HG02571 (cell line): ENCODE results near the gene GAK.
"Not testable (repeated sequence)": the region's sequence is repeated elsewhere in the genome, so short reads cannot be mapped to it uniquely, and the experiment has no call there.

Source experiments
- ATAC-seq: cut with Tn5 transposase; IDR thresholded peaks from one replicate; pipeline ENCODE4 v1.9.1; 2021; ENCODE audit warnings: mild to moderate bottlenecking, moderate library complexity; ENCODE audit not compliant: unreplicated experiment

The GAK gene

GRCh38 chr4:953574-953915 is 21.4 kb upstream of the GAK start:
- no peak for ATAC-seq

GRCh38 chr4:952881-953573 is 20.9 kb upstream of the GAK start:
- no peak for ATAC-seq

DNA sequence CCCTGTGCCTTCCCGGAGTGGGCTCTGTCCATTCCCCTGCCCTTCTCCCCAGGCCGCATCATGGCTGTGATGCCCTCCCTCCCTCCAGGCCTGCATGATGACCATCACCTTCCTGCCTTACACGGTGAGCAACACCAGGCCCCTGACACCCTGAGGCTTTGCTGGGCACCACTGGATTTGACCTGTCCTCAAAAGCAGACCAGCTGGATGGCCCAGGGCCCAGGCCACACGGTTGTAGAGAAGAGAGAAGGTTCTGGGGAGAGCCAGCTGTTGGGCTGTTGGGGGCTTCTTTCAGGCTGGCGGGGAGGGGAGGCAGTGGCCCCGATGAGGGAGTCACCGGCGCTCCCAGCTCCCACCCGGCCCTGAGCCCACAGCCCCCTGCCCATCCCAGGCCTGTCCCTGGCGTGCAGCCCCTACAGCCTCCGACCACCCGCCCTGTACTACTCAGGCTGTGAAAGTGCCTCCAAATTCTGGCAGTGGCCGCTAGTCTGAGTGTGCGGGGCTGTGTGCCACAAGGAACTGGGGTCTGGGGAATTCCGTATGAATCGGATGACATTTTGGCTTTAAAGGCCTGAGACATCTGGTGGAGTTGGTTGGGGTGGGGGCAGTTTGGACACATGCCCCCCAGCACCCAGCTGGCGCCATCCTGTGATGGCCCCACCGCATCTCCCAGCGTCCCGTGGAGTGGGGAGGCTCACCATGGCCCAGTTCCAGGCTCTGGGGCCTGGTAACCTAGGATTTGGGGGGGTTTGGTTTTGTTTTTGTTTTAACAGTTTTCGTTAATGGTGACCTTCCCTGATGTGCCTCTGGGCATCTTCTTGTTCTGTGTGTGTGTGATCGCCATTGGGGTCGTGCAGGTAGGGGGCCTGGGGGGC is 19.7 kb upstream of the GAK start:
- no peak for ATAC-seq

DNA sequence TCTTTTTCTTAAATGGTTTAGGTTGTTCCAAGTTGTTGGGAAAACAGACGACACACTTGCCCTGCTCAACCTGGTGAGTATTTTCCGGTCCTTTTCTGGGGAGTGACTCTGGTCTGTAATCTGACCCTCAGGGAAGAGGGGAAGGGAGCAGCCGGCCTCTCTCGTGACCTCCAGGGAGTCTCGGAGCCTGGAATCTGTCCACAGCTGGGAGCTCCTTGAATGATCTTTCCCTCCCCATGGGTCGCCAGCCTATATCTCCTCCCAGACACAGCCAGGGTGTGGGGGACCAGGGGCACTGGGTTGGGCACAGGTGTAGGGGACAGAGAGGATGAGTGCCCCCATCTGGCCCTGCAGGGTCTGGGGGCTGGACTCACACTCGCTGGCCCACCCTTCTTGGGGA is 19.1 kb upstream of the GAK start:
- ATAC-seq: no peak

DNA sequence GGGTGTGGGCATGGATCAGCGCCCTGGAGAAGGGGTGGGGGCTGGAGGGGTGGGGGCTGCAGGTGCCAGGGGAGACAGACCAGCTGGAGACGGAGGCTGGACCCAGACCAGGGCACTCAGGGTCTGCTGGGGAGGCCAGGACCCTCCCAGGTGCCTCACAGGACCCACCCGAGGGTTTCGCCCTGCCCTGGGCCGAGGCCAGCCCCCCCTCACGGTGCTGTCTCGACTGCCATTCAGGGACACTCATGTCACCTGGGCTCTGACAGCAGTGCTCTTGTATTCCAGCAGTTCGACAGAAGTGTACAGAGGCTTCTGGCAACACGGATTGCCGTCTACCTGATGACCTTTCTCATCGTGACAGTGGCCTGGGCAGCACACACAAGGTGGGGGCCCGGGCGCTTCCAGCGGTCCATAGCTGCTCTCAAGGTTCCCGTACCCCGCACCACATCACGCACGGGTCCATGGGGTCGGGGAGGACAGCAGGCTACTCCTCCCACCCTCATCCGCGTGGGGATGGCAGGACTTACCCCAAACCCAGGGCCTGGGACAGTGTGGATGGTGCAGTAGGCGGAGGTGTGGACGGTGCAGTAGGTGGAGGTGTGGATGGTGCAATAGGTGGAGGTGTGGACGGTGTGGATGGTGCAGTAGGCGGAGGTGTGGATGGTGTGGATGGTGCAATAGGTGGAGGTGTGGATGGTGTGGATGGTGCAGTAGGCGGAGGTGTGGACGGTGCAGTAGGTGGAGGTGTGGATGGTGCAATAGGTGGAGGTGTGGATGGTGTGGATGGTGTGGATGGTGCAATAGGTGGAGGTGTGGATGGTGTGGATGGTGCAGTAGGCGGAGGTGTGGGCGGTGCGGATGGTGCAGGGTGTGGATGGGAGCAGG is 18.3 kb upstream of the GAK start:
- ATAC-seq: no peak

GRCh38 chr4:949656-950055 is 17.5 kb upstream of the GAK start:
- ATAC-seq: no peak

- no peak for ATAC-seq
Observed at GRCh38 chr4:948936-949300, 16.8 kb upstream of the GAK start.

DNA sequence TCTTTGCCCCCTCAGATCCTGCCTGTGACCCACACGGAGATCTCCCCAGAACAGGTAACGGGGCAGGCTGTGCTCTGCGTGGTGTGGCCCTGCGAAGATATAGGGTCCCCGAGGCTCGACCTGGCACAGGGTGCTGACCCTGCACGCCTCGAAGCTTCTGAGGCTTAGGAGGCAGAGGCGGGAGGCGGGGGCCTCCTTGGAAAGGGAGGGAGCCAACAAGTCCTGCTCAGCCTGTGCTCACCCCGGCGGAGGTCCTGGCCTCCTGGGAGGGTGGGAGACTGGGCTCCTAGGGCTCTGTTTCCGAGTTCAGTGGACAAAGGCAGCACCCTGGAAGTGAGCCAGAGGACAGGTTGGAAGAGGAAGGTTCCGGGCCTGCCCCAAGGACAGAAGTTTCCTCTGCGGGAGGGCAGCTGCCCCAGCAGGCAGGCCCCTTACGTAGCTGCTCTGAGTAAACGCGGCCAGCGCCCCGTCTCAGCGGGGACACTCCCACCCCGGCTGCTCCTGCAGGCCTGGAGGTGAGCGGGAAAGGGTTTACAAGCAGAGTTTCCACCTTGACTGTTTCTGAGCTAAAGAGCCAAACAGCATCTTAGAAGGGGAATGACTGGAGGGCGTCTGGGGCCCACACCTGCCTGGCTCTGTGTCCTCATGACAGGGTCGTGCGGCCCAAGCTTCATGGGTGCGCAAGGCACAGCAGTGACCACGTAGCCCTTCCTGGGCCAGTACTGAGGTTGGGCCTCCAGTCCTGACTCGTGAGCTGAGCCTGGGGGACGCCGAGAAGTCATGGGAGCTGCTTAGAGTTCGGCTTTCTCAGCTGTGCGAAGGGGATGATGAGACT is 16.2 kb upstream of the GAK start:
- no peak for ATAC-seq

DNA sequence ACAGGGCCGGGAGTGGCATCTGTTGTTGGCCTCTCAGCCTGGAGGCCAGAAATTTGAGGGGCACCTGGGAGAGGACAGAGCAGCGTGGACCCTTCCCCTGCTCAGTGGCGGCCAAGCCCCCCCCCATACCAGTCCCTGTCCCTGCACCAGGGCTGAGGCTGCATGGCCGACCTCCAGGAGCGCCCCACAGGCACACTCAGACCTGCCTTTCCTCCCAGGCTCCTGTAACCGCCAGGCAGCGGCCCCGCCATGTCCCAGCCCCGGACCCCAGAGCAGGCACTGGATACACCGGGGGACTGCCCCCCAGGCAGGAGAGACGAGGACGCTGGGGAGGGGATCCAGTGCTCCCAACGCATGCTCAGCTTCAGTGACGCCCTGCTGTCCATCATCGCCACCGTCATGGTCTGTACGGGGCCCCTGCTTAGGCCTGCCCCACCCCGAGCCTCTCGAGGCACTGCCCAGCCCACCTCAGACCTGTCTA is 15.4 kb upstream of the GAK start:
- ATAC-seq: no peak

DNA sequence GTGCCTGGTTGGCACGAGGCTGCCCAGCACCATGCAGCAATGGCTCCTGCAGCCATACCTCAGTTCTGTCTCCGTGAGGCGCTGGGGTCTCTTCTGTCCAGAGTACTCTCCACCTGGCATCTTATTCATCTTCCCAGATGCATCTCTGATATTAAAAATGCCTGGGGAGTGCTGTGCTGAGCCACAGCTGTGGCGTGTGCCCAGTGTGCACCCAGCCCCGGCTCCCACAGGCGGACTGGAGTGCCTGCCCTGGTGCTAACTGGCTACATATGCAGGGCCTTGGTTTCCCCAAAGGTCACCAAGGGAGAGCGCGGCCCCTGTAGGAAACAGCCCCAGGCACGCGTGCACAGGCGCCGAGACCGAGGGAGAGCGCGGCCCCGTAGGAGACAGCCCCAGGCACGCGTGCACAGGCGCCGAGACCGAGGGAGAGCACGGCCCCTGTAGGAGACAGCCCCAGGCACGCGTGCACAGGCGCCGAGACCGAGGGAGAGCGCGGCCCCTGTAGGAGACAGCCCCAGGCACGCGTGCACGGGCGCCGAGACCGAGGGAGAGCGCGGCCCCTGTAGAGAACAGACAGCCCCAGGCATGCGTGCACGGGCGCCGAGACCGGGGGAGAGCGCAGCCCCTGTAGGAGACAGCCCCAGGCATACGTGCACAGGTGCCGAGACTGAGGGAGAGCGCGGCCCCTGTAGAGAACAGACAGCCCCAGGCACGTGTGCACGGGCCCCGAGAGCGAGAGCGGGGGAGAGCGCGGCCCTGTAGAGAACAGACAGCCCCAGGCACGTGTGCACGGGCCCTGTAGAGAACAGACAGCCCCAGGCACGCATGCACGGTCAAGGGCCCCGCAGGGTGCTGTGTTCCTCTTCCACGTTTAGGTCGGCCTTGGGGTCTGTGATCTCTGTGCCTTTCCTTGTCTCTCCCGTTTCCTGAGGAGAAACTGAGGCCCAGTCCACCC is 14.7 kb upstream of the GAK start:
- ATAC-seq: no peak

DNA sequence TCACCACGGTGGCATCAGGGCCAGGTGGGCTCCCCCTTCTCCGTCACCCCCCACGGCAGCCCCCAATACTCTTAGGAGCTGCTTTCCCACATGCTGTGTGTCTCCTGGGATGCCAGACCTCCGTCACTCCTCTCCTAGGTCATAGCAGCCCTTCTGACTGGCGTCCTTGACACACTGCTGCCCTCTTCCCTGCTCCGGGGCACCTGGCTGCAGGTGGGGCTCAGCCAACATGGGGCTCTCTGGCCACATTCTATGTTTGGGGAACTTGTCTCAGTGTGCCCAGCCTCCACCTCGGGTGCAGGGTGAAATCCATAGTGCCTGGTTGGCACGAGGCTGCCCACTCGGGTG is 14.0 kb upstream of the GAK start:
- ATAC-seq: no peak

- no peak for ATAC-seq
Observed at GRCh38 chr4:945274-946102, 13.4 kb upstream of the GAK start.

GRCh38 chr4:939508-939907 is 7.4 kb upstream of the GAK start:
- not testable (repeated sequence) for ATAC-seq

DNA sequence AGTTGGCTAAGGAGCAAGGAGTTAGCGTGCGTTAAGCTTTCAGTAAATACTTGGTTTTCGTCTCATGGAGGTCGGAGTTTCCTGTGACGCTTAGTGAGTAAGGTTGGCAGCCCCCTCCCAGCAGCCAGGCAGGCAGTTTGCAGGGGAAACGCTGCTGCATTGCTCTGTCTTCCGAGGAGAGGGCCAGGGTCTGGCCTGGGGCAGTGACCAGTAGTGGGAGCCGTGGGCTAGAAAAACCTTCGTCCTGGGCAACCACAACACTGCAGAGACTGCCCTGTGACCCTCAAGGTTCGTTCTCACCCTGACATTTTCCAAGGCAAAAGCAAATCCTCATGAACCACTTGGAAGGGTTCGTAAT is 576 bp upstream of the GAK start:
- peak; percentile 12 for ATAC-seq

DNA sequence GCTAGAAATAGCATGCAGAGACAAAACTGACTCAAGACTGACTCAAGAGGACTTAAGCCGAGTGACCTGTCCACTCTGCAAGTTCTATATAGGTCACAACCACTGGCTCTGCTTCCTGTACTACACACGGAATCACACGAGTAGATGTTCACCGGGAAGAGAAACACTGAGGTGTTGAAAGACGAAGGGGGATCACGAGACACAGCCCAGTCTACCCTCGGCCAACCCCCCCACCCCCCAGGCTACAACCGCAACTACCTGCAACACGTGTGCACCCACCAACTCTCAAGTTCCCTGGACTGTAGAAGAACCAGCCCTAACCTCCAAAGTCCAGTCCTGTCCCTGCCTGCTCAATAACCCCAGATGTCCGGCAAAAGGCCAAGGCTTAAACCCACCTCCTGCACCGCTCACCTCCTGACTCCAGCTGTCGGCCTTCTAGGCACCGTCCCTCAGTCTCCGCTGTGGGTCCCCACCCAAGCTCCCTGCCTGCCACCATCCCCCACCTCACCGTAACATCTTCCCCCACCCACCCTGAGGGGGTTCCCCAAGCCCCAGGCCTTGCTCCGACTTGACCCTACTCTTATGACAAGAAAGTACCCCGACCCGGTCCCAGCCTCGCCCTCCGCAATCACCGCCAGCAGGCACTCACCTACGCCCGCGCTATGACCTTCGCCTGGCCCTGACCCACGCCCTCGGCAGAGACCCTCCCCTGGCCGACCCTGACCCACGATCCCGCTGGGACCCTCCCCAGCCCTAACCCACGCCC is 739 bp downstream of the GAK start:
- peak; percentile 3 for ATAC-seq

- ATAC-seq: no peak
Observed at GRCh38 chr4:930827-931193, 1.3 kb downstream of the GAK start.

DNA sequence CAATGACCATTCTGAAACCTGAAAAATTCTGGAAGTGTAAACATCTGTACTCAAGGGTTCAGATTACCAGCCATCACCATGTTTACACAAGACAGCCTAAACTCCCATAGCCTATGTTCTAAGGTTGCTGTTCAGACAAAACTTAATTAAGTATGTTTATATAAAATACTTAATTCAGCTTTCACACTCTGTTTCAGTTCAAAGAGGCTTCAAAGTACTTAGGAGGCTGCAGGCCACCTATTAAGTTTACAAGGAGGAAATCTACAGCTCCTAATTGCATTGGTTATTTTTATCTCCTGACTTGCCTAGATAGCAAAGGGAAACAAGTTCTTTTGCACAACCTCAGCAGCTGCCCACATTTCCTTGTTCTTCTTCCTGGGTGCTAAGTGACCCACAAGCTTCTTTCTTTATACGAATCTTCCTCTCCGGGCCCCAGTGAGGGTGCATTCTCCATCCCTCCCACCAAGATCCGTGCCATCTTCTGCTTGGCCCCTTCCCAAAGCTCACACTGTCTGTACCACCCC is 2.0 kb downstream of the GAK start:
- no peak for ATAC-seq
